ENCODE data around the gene NEUROG1.
"Not testable (repeated sequence)": the region's sequence is repeated elsewhere in the genome, so short reads cannot be mapped to it uniquely, and the experiment has no call there.

NEUROG1 gene

DNA sequence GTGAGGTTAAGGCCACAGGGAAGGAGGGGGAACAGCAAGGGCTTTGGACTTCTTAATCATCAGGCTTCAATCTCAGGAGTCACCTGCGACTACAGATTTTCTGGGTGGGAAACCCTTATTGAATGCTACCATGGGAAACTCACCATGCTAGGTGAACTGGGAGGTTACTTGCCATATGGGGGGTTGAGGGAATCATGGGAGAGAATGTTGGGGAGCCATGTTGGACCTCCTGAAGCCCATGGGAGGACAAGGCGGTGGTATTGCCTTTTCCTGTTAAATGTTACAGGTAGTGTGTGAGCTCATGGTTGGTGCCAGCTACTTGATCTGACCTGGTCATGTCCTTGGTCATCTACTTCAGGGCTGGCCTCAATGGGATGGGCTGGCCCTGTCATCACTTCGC is 31.4 kb downstream of the NEUROG1 start:
- TF ChIP-seq, protein P1, sequence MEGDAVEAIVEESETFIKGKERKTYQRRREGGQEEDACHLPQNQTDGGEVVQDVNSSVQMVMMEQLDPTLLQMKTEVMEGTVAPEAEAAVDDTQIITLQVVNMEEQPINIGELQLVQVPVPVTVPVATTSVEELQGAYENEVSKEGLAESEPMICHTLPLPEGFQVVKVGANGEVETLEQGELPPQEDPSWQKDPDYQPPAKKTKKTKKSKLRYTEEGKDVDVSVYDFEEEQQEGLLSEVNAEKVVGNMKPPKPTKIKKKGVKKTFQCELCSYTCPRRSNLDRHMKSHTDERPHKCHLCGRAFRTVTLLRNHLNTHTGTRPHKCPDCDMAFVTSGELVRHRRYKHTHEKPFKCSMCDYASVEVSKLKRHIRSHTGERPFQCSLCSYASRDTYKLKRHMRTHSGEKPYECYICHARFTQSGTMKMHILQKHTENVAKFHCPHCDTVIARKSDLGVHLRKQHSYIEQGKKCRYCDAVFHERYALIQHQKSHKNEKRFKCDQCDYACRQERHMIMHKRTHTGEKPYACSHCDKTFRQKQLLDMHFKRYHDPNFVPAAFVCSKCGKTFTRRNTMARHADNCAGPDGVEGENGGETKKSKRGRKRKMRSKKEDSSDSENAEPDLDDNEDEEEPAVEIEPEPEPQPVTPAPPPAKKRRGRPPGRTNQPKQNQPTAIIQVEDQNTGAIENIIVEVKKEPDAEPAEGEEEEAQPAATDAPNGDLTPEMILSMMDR (IDR thresholded peaks at IDR 0.05; ENCODE audit: low read depth, low read length): no peak
- no peak for DNase-seq (ENCODE audit: extremely low read depth, low read depth)

- DNase-seq (ENCODE audit: extremely low read depth, low read depth): no peak
- TF ChIP-seq, protein P1 (IDR thresholded peaks at IDR 0.05; ENCODE audit: low read depth, low read length): no peak
These were observed 31.9 kb downstream of the NEUROG1 start for GRCh38 chr5:135503871-135504270.

DNA sequence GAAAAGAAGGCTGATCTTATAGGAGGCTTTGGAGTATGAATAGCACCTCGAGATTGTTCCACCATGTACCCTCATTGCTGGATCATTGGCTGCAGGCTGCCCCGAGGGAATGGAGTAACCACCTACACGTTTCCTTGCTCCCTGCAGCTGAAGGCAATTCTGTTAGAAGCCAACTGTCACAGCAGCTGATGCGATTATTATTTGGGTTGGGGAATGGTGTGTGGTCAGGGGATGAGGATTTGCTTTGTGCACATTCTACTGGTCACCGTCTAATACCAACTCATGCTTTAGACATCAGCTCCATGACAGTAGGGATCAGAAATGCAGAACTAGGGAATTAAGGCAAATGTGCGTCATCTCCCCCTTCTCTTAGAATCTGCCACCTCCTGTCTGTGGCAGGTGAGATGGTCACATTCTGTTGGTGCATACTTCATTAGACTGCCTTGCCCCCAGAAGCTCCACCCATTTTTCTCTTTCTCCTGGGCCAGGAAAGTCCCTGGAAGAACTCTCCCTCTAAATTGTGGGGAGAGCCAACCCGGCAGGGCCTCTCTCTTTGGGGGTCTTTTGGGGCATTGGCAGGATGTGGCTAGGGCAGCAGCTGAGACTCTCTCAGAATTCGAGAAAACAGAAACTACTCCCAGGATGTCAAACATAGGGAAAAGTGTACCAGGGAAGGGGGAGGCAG is 32.8 kb downstream of the NEUROG1 start:
- DNase-seq (ENCODE audit: extremely low read depth, low read depth): no peak

DNA sequence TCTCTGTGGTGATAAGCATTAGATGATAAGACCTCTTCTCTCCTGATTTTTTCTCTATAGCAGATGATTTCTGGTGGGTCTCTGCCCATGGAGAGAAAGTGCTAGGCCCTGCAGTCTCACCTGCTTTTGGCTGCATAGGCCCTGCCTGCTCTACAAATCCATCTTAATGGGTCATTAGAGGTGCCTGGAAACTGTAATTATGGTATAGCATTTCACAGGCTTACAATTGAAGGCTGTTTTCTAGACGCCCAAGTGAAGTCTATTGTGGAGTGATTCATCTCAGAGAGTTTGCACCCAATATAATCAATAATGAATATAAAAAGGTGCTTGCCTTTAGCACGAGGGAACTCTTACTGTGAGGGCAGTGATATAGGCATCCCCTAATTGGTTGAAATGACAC is 33.8 kb downstream of the NEUROG1 start:
- TF ChIP-seq, protein P1 (IDR thresholded peaks at IDR 0.05; ENCODE audit: low read depth, low read length): no peak
- no peak for DNase-seq (ENCODE audit: extremely low read depth, low read depth)

More for the DNA sequence above, 32.8 kb downstream of the NEUROG1 start:
- TF ChIP-seq, protein P1 (IDR thresholded peaks at IDR 0.05; ENCODE audit: low read depth, low read length): no peak

DNA sequence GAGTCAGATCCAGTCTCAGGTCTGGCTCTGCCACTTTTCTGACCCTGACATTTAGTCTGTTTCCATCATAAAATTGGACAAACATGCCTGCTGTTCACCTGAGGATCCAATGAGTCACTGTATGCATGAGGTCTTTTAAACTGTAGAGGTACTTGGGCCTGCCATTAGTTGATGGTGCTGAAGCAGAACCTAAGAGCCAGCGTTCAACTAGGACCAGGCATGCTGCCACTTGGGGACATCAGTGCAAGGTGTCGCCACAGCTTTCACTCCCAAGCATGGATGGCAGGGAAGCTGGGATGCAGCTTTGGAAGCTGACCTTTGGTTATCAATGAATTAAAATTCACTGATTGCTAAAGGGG is 37.1 kb downstream of the NEUROG1 start:
- DNase-seq (ENCODE audit: extremely low read depth, low read depth): no peak
- TF ChIP-seq, protein P1 (IDR thresholded peaks at IDR 0.05; ENCODE audit: low read depth, low read length): no peak

DNA sequence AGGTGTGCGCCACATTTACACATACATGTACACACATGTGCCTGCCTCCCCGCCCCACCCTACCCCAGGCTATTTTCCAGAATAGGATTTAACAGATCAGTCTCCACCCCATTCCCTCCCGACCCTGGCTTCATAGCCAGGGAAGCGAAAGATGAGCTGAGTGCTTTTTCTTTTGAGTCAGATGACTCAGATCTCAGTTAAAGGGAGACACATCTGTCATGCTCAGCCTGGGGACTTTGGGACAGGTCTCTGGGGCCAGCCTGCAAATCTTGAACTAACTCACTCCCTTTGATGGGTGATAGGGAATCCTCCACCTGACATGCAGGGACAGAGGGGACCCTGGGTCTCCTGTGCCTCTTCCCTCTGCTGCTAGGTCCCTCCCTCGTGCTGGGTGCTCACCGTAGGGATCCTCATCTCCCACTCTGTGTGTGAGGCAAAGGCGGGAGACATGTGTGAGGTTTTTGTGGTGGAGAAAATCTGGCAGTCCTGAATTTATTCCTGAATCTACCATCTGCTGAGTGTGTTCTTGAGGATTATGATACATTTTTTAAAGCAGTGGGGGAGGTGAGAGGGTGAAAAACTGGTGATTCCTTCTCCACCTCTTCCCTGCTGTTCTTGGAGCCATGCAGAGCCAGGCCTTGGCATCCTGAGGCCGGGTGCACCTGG is 37.7 kb downstream of the NEUROG1 start:
- TF ChIP-seq, protein P1 (IDR thresholded peaks at IDR 0.05; ENCODE audit: low read depth, low read length): no peak
- DNase-seq (ENCODE audit: extremely low read depth, low read depth): no peak

DNA sequence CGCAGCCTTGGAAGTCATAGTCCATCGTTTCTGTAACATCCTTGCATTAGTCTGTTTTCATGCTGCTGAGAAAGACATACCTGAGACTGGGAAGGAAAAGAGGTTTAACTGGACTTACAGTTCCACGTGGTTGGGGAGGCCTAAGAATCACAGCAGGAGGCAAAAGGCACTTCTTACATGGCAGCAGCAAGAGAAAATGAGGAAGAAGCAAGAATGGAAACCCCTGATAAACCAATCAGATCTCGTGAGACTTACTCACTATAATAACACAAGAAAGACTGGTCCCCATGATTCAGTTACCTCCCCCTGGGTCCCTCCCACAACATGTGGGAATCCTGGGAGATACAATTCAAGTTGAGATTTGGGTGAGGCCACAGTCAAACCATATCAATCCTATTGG is 40.2 kb downstream of the NEUROG1 start:
- DNase-seq (ENCODE audit: extremely low read depth, low read depth): not testable (repeated sequence)

DNA sequence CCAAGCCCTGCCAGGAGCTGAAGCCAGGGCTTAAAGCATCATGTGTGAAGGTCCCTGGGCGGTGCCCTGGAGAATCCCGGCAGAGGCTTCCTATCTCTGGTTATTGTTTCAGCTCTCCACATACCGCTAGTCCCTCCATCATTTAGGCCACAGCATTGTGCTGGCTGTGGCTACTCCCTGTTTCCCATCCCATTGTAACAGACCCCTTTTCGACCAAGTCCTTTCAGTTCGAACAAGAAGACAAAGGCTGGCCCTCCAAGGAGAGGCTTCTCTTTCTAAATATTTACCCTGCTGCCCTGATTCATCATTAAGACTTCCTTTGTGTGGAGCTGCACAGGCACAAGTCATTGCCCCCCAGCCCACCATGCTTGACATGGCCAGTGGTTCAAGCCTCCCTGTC is 41.6 kb downstream of the NEUROG1 start:
- TF ChIP-seq, protein P1 (IDR thresholded peaks at IDR 0.05; ENCODE audit: low read depth, low read length): no peak
- DNase-seq (ENCODE audit: extremely low read depth, low read depth): no peak
